Measurements from ENCODE around the gene YJU2. TPM values are rescaled to one million over a fixed set of nuclear protein-coding genes. Genes with fewer than 3 reads are reported as not detected.
A peak's percentile ranks its signal among the peaks of the same experiment; 100 is the strongest.

The YJU2 gene
- total RNA-seq, 1 experiment from 2014 or later: 26.9 TPM

GRCh38 chr19:4256563-4256962 lies 9.7 kb downstream of the YJU2 start:
- H3K9me3 ChIP-seq (ENCODE audit: control insufficient read depth in 1 of 2, insufficient read depth in 1 of 2, low read depth in 1 of 2, low read length in 2 of 2): peaks cover 5 to 6% of the 10 kb centered on the region in 2 experiments; a peak in 2 of 4 replicates
- TF ChIP-seq FOSL1 (IDR thresholded peaks at IDR 0.05; ENCODE audit: low read depth) (no peak), CBX3 (IDR thresholded peaks at IDR 0.05; ENCODE audit: low read depth) (peak; percentile 79), CTCF (IDR thresholded peaks at IDR 0.05 in 2 of 3, conservative IDR thresholded peaks at IDR 0.05 in 1 of 3; ENCODE audit: borderline replicate concordance in 1 of 3, insufficient read depth in 1 of 3, low read depth in 2 of 3, low read length in 2 of 3) (peak in 2 of 3 experiments; percentile 35 to 65; a peak in 4 of 6 replicates), POLR2A (IDR thresholded peaks at IDR 0.05; ENCODE audit: borderline replicate concordance, extremely low read depth, insufficient read depth, insufficient read length) (no peak)
- intact Hi-C loops (cut with micrococcal nuclease): no loop called here
- H3K36me3 ChIP-seq (ENCODE audit: control insufficient read depth in 1 of 2, insufficient read depth in 2 of 2, low read length in 2 of 2): peaks cover 25 to 40% of the 10 kb centered on the region in 2 experiments
- H3K9me2 ChIP-seq (ENCODE audit: insufficient read depth): no peaks in the 10 kb centered on the region
- CTCF ChIA-PET: interaction anchor here (0.6 kb wide), 1 partner anchor 72 kb away, joined by 3 read pairs; no protein-coding TSS in a partner anchor
- H3K4me1 ChIP-seq (ENCODE audit: control insufficient read depth in 1 of 2, insufficient read depth in 2 of 2, low read length in 2 of 2): no peaks in the 10 kb centered on the region
- DNase-seq (ENCODE audit: low read depth, low spot score) (no peak), ATAC-seq (peak; percentile 62)
- no peaks in the 10 kb centered on the region for H4K20me1 ChIP-seq (ENCODE audit: insufficient read depth)
- no peak overlapping the region for H3K27ac ChIP-seq (ENCODE audit: low read depth, low read length)
- POLR2A ChIA-PET: interaction anchor here (1.2 kb wide), 1 partner anchor 10 kb away, joined by 3 read pairs; the partner anchor contains the start of gene YJU2
- no peak overlapping the region for H3K4me2 ChIP-seq (ENCODE audit: low read length)
- RAD21 ChIA-PET (ENCODE audit: low non-redundant PET in 1 of 2, low total read pairs in 2 of 2, uncharacterized antibody in 2 of 2, unreplicated experiment in 2 of 2): no interaction called here
- BruUV-seq (replicated peaks): no TSS peak
- H3K79me2 ChIP-seq (ENCODE audit: insufficient read depth, low read length): no peaks in the 10 kb centered on the region
- H3K4me3 ChIP-seq (replicated peaks in 1 of 2; ENCODE audit: low read depth in 1 of 2, low read length in 2 of 2): no peak overlapping the region
- H2AFZ ChIP-seq (ENCODE audit: low read depth, low read length, poor library complexity, severe bottlenecking): no peak overlapping the region
- H3K9ac ChIP-seq (ENCODE audit: low read length): no peak overlapping the region
- no peaks in the 10 kb centered on the region for H3K27me3 ChIP-seq (ENCODE audit: insufficient read depth, low read length)

GRCh38 chr19:4257025-4257424 lies 10.1 kb downstream of the YJU2 start:
- no TSS peak for BruUV-seq (replicated peaks)
- Histone ChIP-seq H3K36me3 (ENCODE audit: control insufficient read depth in 1 of 2, insufficient read depth in 2 of 2, low read length in 2 of 2) (peaks cover 21 to 36% of the 10 kb centered on the region in 2 experiments), H3K9me2 (ENCODE audit: insufficient read depth) (no peaks in the 10 kb centered on the region)
- no peak for TF ChIP-seq MAX (IDR thresholded peaks at IDR 0.05)
- TF ChIP-seq ZBTB33 (IDR thresholded peaks at IDR 0.05; ENCODE audit: extremely low read depth, insufficient replicate concordance, low read length): no peak
- no peak for TF ChIP-seq POLR2AphosphoS5 (IDR thresholded peaks at IDR 0.05; ENCODE audit: low read depth, low read length)
- no peak for TF ChIP-seq FOSL1 (IDR thresholded peaks at IDR 0.05; ENCODE audit: low read depth)
- no peak for TF ChIP-seq CTCF (IDR thresholded peaks at IDR 0.05 in 2 of 3, conservative IDR thresholded peaks at IDR 0.05 in 1 of 3; ENCODE audit: borderline replicate concordance in 1 of 3, insufficient read depth in 1 of 3, low read depth in 2 of 3, low read length in 2 of 3)
- no peak for TF ChIP-seq CBX3 (IDR thresholded peaks at IDR 0.05; ENCODE audit: low read depth)
- no peak for TF ChIP-seq EGR1 (IDR thresholded peaks at IDR 0.05; ENCODE audit: low read depth)
- TF ChIP-seq EZH2phosphoT487 (IDR thresholded peaks at IDR 0.05; ENCODE audit: borderline replicate concordance): no peak
- TF ChIP-seq ELF1 (IDR thresholded peaks at IDR 0.05; ENCODE audit: borderline replicate concordance, low read depth): no peak
- no peak for TF ChIP-seq JUND (IDR thresholded peaks at IDR 0.05)
- no peak for TF ChIP-seq YY1 (IDR thresholded peaks at IDR 0.05; ENCODE audit: extremely low read depth, insufficient replicate concordance, low read depth, low read length)

More at GRCh38 chr19:4257025-4257424, 10.1 kb downstream of the YJU2 start:
- peaks cover 5 to 6% of the 10 kb centered on the region in 2 experiments; a peak in 2 of 4 replicates for H3K9me3 ChIP-seq (ENCODE audit: control insufficient read depth in 1 of 2, insufficient read depth in 1 of 2, low read depth in 1 of 2, low read length in 2 of 2)
- intact Hi-C loops (cut with micrococcal nuclease): no loop called here
- ATAC-seq (no peak), DNase-seq (ENCODE audit: low read depth, low spot score) (no peak)
- CTCF ChIA-PET: interaction anchor here (0.6 kb wide), 1 partner anchor 71 kb away, joined by 3 read pairs; no protein-coding TSS in a partner anchor
- H3K4me3 ChIP-seq (replicated peaks in 1 of 2; ENCODE audit: low read depth in 1 of 2, low read length in 2 of 2): no peak overlapping the region
- no peak overlapping the region for H2AFZ ChIP-seq (ENCODE audit: low read depth, low read length, poor library complexity, severe bottlenecking)
- H3K79me2 ChIP-seq (ENCODE audit: insufficient read depth, low read length): no peaks in the 10 kb centered on the region
- H3K4me2 ChIP-seq (ENCODE audit: low read length): no peak overlapping the region
- no peaks in the 10 kb centered on the region for H3K4me1 ChIP-seq (ENCODE audit: control insufficient read depth in 1 of 2, insufficient read depth in 2 of 2, low read length in 2 of 2)
- H4K20me1 ChIP-seq (ENCODE audit: insufficient read depth): no peaks in the 10 kb centered on the region
- no peak overlapping the region for H3K9ac ChIP-seq (ENCODE audit: low read length)
- RAD21 ChIA-PET (ENCODE audit: low non-redundant PET in 1 of 2, low total read pairs in 2 of 2, uncharacterized antibody in 2 of 2, unreplicated experiment in 2 of 2): no interaction called here
- POLR2A ChIA-PET: no interaction called here
- H3K27me3 ChIP-seq (ENCODE audit: insufficient read depth, low read length): no peaks in the 10 kb centered on the region
- H3K27ac ChIP-seq (ENCODE audit: low read depth, low read length): no peak overlapping the region
